Right ventricle myocardium superior (tissue), 1 donor: ENCODE data around the gene EMSY. TPM values are rescaled to one million over a fixed set of nuclear protein-coding genes. Genes with fewer than 3 reads are reported as not detected.
A peak's percentile ranks its signal among the peaks of the same experiment; 100 is the strongest.
"Not testable (repeated sequence)": the region's sequence is repeated elsewhere in the genome, so short reads cannot be mapped to it uniquely, and the experiment has no call there.

ENCODE experiments used
- ATAC-seq: fragments of 200-7000 bp; cut with Tn5 transposase; one replicate; pipeline ENCODE4 v1.9.1; 2020; ENCODE audit warnings: mild to moderate bottlenecking; ENCODE audit not compliant: poor library complexity
- DNase-seq: peaks from one replicate; pipeline ENCODE4 v3.0.0-alpha.2; 2020
- intact Hi-C: fragments of 100-400 bp; cut with DNase I; formaldehyde crosslinking; loops from one replicate; pipeline ENCODE4 v1.11.2; 2022
- total RNA-seq: library from RNA; stranded (reverse); fragmentation: NEBNext Ultra II Directional; extraction: Animal tissue kit (Norgen Biotek cat#: 25700); gene quantifications from one replicate; pipeline ENCODE4 v1.2.1, GENCODE V29; 2021
- donor health status: DM: no; HTN: yes; CAD: no; lungs with severe emphysema.

Gene EMSY
- total RNA-seq, 1 donor from 2014 or later = 18.3 TPM

- peak; percentile 67 for DNase-seq
- peak; percentile 53 for ATAC-seq
- intact Hi-C loops = no loop called here
These were observed 134.4 kb downstream of the EMSY start for GRCh38 chr11:76579056-76579751.

DNA sequence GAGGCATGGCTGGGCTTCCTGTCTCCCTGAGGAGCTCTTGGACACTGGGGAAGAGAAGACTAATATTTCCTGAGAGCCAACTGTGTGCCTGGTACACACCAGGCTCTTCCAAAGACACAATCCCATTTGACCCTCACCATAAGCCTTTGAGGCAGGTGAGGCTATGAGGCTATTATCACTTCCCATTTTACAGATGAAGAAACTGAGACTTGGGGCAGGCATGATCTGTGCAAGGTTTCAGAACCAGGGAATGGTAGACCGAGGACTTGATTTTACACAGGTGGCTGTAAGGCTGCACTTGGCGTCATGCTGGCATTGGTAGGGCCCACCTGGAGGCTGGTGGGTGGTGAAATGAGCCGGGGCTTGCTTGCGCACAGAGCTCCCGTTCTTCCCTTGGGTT, 134.9 kb downstream of the EMSY start:
- no peak for DNase-seq
- intact Hi-C loops = no loop called here
- ATAC-seq = no peak

DNA sequence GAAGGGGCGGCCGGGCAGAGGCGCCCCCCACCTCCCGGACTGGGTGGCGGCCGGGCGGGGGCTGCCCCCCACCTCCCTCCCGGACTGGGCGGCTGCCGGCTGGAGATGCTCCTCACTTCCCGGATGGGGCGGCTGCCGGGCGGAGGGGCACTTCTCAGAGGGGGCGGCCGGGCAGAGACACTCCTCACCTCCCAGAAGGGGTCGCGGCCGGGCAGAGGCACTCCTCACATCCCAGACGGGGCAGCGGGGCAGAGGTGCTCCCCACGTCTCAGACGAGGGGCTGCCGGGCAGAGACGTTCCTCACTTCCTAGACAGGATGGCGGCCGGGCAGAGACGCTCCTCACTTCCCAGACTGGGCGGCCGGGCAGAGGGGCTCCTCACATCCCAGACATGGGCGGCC, 137.7 kb downstream of the EMSY start:
- intact Hi-C loops, ATAC-seq, DNase-seq: not testable (repeated sequence)

- intact Hi-C loops = no loop called here
- ATAC-seq (peak; percentile 15), DNase-seq (no peak)
These were observed 143.1 kb downstream of the EMSY start for GRCh38 chr11:76587820-76588454.

DNA sequence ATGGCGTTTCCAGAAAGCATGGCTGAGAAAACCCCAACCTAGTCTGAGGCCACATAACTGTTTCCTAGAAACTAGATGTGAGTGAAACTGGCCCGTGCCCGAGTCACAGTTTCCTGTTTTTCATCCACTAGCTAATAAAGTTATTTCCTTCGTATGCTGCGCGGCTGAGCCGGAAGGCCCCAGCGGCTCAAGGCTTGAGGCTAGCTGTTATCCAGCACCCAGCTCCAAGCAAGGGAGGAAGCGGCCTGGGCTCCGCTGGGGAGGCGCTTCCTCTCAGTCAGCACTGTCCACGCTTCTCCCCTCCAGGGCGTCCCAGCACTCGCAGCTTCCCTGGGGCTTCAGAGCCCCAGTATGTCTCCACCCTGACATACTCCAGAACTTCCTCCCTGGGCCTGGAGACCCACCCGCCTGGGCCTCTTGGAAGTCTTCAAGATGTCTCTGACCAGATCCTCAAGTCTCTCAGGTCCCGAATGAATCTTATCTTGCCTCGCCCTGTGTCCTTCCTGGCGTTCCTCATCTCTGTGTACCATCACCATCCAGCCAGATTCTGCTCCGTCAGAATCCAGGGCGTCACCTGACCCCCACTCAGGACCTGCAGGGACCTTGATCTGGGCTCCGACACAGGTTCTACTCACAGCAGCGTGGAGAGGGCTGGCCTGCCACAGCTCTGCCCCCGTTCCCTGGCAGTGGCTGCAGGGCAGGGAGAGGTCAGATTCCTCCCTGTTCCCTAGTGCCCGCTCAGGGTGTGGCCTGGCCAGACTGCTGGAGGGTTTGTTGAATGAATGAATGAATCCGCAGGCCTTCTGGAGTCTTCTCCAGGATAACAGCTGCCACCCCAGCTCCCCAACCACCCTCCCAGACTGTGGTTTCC, 143.9 kb downstream of the EMSY start:
- DNase-seq (peak; percentile 86), ATAC-seq (peak; percentile 88)
- intact Hi-C loops = no loop called here

DNA sequence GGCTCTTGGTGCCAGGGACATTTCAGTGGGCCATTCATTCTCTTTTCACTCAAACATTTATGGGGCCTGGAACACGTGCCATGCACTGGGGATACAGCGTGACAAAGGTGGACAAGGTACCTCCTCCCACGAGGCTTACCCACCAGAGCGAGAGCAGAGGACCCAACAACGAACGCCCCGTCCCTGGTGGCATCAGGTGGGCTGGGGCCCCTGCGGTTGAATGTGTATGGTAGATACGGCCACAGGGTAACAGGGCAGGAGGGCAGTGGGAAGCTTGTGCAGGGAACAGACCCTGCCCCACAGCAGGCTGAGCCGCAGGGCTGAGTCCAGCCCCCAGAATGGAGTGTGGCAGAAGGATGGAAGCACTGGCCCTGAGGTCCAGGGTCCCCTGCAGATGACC, 144.7 kb downstream of the EMSY start:
- intact Hi-C loops = no loop called here
- DNase-seq = no peak

DNA sequence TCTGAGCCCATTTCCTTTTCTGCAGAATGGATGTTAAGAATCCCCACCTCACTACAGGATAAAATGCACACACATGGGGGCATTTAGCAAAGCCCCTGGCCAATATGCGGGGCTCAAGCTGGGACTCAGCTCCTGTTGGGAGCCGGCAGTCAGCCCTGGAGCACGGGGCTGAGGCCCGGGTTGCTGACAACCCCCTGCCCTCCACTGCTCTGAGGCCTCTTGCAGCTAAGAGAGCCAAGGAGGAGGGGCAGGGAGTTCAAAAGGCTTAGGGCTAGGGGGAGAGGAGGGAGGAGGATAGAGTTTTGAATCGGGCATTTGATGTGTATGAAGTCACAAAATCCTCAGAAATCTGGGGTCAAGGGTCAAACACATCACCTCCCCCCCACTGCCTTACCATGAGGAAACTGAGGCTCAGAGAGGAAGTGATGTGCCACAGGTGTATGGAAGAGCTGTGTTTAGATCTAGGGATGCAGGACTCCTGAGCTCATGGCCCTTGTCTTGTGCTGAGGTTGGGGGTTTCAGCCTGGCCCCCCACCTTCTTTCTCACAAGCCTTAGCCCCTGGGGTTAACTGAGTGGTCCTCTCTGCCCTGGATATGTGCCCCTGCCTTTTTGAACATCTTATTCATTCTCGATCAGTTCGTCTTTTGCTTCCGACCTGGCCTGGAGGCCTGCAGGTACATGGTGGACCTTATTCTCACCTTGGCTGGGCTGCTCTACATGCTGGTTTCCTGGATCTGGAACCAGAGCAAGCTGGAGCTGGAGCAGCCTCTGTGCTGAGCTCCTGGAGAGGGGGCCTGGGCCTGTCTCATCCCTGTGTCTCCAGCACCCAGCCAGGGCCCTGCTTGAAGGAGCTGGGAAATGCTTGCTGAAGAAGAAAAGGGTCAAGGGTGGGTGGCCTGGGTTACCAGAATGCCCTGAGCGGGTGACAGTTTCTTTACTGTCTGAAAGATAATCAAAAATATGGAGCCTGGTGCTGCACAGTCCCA, 145.4 kb downstream of the EMSY start:
- ATAC-seq (no peak), DNase-seq (no peak)
- intact Hi-C loops = no loop called here

More for the DNA sequence above, 144.7 kb downstream of the EMSY start:
- ATAC-seq = no peak

GRCh38 chr11:76591416-76591815, 146.6 kb downstream of the EMSY start:
- intact Hi-C loops = no loop called here
- ATAC-seq = no peak
- no peak for DNase-seq

DNA sequence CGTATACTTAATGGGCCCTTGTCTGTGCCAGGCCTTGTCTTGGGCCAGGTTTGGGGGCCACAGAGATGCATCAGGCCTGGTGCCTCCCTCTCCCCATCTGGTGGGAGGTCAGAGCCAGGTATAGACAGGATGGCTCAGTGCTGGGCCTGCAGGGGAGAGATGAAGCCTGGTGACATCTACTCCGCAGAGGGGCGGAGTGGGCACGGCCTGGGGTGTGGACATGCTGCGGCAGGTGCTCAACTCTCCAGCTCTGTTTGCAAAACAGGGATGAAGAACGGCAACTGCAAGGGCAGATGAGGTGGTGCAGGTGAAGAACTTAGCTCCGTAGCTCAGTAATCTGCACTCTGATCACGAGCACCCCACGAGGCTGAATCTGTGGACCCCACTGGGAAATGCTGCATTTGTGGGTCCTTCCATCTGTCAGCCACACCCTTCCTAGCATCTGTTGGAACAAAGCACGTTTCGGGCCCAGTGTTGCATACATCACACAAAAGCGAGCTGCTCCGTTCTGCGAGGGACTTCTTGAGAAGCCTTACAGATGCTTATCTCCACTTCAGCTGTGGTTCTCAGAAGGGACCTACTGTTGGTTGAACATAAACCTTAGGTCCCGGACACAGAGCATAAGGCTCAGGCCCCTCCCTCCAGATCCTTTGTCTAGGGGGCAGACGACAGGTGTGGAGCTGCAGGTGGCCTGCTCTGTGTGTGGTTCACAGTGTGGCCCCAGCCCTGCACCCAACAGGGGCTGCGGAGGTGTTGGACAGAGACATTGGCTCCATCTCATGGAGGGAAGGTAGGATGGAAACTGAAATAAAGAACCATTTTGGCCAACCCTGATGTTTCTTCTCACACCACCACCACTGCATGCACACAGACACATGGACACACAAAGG, 147.5 kb downstream of the EMSY start:
- no peak for DNase-seq
- intact Hi-C loops = no loop called here
- ATAC-seq = no peak

GRCh38 chr11:76592961-76593360, 148.1 kb downstream of the EMSY start:
- DNase-seq (no peak), ATAC-seq (no peak)
- intact Hi-C loops = no loop called here

DNA sequence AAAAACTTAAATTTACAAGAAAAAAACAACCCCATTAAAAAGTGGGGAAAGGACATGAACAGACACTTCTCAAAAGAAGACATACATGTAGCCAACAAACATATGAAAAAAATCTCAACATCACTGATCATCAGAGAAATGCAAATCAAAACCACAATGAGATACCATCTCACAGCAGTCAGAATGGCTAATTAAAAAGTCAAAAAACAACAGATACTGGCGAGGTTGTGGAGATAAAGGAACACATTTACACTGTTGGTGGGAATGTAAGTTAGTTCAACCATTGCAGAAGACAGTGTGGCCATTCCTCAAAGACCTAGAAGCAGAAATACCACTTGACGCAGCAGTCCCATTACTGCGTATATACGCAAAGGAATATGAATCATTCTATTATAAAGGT, 150.3 kb downstream of the EMSY start:
- intact Hi-C loops, ATAC-seq, DNase-seq: not testable (repeated sequence)

GRCh38 chr11:76596652-76597051, 151.8 kb downstream of the EMSY start:
- intact Hi-C loops = no loop called here
- DNase-seq (no peak), ATAC-seq (no peak)

DNA sequence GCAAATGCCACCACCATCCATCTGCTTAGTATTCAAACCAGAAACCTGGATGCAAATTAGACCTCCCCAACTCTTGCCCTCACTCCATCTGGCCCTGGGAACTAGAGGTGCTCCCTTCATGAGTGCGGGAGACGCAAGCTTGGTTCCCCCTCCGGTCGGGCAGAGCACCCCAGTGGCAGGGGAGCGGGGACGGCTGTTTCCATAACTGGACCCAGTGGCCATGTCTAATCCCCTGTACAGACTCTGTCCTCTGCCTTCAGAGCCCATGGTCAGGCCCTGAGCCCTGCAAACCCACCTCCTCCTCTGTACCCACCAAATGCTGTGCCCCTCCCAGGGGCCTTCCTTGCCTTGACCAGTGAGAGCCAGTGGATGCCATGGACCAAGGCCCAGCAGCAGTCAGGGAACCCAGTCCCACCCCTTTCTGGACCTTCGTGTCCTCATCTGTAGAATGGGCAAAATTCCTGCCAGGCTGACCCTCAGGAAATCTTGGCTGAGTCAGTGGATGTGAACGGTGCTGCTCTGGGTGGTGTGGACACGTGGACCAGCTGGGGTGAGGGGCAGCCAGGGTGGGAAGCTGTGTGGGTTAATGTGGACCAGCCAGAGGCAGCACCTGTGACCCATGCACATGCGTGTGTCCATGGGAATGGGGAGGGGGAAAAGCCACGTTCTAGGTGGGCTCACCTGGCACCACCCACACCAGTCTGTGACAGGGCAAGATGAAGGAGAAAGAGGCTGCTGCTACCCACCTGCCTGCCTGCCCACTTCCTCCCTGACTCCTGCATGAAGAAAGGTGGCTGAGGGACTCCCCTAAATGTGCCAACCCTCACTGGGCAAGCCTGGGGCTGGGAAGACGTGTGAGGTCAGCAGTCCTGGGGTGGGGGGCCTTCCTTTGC, 153.0 kb downstream of the EMSY start:
- DNase-seq (no peak), ATAC-seq (no peak)
- intact Hi-C loops = loop anchor here (1.0 kb wide), 1 partner anchor 84 kb away; no protein-coding TSS in a partner anchor

DNA sequence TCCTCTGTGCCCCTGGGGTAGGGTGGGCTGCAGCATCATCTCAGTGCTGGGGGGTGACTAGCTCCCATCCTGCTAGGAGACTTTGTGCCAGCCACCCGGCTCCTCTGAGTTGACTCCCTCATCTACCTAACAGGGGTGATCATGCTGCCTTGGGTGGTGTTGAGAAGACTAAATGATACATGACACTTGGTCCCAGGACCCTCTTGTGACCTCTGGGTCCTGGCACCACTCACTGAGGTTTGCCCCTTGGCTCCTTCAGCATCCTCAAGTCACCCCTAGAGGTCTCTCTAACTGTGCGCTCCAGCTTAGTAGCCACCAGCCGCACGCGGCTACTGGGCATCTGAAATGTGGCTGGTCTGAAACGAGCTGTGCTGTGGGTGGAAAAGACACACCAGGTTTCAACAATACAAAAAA, 153.6 kb downstream of the EMSY start:
- intact Hi-C loops = loop anchor here (1.0 kb wide), 1 partner anchor 83 kb away; no protein-coding TSS in a partner anchor
- DNase-seq (no peak), ATAC-seq (peak; percentile 67)

GRCh38 chr11:76599041-76600013, 154.5 kb downstream of the EMSY start:
- DNase-seq (no peak), ATAC-seq (no peak)
- intact Hi-C loops = no loop called here
